ENCODE results near the gene SCGB1D1. TPM values are rescaled to one million over a fixed set of nuclear protein-coding genes. Genes with fewer than 3 reads are reported as not detected.

The SCGB1D1 gene
- polyA plus RNA-seq, 1 donor from 2014 or later: not detected

DNA sequence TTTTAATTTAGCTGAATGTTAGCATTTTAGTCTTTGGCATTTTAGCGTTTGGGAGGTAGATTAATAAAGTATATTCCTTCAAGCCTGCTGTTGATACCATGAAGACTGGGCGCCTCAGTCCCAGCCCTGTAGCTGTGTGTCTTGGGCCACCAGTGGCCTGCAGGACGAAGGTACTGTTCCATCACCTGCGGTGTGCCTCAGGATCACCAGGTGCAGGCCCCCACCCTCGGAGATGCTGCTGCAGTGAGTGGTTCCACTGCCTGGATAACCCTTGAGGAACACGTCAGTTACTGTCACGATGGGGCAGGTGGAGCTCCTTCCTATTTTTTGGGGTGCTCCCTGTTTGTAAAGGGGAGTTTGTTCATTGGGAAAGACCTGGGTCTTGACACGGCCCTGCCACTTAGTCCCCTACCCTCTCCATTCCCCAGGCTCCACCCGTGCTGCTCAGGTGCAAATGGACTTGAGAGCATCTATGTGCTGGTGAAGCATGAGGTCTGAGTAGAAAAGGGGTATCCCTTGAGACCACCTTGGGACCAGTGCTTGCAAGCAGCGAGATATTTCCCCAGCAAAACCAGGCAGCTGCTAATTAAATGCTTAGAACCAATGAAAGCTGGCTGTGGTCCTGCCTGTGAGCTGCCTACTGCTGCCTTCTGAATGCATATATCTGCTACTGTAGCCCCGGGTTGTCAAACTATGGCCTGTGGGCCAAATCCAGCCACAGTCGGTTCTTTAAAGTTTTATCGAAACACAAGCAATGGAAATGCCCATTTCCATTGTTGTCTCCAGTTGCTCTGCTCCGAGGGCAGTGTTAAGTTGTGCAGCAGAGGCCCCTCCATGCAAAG is 37.5 kb upstream of the SCGB1D1 start:
- no peak overlapping the region for H3K4me3 ChIP-seq (ENCODE audit: low read length)
- no peaks in the 10 kb centered on the region for H3F3A ChIP-seq (ENCODE audit: insufficient read depth, low read length, poor library complexity, severe bottlenecking)
- no peaks in the 10 kb centered on the region for H3K27me3 ChIP-seq (ENCODE audit: insufficient read depth, low read depth, low read length)
- H3K4me2 ChIP-seq (ENCODE audit: low read length): no peak overlapping the region
- H2AFZ ChIP-seq (ENCODE audit: low read depth, low read length): no peak overlapping the region
- no peak for TF ChIP-seq RAD21 (conservative IDR thresholded peaks at IDR 0.05)
- TF ChIP-seq EZH2 (IDR thresholded peaks at IDR 0.05; ENCODE audit: borderline replicate concordance, insufficient read depth, low read length, poor library complexity, severe bottlenecking): no peak
- no peak for TF ChIP-seq MXI1 (conservative IDR thresholded peaks at IDR 0.05; ENCODE audit: poor library complexity, severe bottlenecking)
- TF ChIP-seq, protein P1, sequence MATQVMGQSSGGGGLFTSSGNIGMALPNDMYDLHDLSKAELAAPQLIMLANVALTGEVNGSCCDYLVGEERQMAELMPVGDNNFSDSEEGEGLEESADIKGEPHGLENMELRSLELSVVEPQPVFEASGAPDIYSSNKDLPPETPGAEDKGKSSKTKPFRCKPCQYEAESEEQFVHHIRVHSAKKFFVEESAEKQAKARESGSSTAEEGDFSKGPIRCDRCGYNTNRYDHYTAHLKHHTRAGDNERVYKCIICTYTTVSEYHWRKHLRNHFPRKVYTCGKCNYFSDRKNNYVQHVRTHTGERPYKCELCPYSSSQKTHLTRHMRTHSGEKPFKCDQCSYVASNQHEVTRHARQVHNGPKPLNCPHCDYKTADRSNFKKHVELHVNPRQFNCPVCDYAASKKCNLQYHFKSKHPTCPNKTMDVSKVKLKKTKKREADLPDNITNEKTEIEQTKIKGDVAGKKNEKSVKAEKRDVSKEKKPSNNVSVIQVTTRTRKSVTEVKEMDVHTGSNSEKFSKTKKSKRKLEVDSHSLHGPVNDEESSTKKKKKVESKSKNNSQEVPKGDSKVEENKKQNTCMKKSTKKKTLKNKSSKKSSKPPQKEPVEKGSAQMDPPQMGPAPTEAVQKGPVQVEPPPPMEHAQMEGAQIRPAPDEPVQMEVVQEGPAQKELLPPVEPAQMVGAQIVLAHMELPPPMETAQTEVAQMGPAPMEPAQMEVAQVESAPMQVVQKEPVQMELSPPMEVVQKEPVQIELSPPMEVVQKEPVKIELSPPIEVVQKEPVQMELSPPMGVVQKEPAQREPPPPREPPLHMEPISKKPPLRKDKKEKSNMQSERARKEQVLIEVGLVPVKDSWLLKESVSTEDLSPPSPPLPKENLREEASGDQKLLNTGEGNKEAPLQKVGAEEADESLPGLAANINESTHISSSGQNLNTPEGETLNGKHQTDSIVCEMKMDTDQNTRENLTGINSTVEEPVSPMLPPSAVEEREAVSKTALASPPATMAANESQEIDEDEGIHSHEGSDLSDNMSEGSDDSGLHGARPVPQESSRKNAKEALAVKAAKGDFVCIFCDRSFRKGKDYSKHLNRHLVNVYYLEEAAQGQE (IDR thresholded peaks at IDR 0.05; ENCODE audit: borderline replicate concordance): no peak
- TF ChIP-seq EP300 (conservative IDR thresholded peaks at IDR 0.05; ENCODE audit: poor library complexity, severe bottlenecking): no peak
- TF ChIP-seq, protein P2, sequence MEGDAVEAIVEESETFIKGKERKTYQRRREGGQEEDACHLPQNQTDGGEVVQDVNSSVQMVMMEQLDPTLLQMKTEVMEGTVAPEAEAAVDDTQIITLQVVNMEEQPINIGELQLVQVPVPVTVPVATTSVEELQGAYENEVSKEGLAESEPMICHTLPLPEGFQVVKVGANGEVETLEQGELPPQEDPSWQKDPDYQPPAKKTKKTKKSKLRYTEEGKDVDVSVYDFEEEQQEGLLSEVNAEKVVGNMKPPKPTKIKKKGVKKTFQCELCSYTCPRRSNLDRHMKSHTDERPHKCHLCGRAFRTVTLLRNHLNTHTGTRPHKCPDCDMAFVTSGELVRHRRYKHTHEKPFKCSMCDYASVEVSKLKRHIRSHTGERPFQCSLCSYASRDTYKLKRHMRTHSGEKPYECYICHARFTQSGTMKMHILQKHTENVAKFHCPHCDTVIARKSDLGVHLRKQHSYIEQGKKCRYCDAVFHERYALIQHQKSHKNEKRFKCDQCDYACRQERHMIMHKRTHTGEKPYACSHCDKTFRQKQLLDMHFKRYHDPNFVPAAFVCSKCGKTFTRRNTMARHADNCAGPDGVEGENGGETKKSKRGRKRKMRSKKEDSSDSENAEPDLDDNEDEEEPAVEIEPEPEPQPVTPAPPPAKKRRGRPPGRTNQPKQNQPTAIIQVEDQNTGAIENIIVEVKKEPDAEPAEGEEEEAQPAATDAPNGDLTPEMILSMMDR (IDR thresholded peaks at IDR 0.05; ENCODE audit: poor library complexity, severe bottlenecking): no peak
- TF ChIP-seq POLR2AphosphoS5 (IDR thresholded peaks at IDR 0.05): no peak
- no peak for TF ChIP-seq SMC3 (conservative IDR thresholded peaks at IDR 0.05; ENCODE audit: poor library complexity)
- TF ChIP-seq TAF1 (IDR thresholded peaks at IDR 0.05; ENCODE audit: low read depth): no peak
- no peaks in the 10 kb centered on the region for H4K20me1 ChIP-seq (ENCODE audit: insufficient read depth)
- no peak overlapping the region for H3K9ac ChIP-seq (ENCODE audit: low read length)
- no peaks in the 10 kb centered on the region for H3K79me2 ChIP-seq (replicated peaks; ENCODE audit: insufficient read depth, low read length)
- no peaks in the 10 kb centered on the region for H3K36me3 ChIP-seq (ENCODE audit: insufficient read depth, low read length)
- no peaks in the 10 kb centered on the region for H3K9me2 ChIP-seq (ENCODE audit: insufficient read depth, low read length)
- no peak overlapping the region for H3K27ac ChIP-seq (ENCODE audit: low read length)
- H3K9me3 ChIP-seq (ENCODE audit: low read length): no peaks in the 10 kb centered on the region

DNA sequence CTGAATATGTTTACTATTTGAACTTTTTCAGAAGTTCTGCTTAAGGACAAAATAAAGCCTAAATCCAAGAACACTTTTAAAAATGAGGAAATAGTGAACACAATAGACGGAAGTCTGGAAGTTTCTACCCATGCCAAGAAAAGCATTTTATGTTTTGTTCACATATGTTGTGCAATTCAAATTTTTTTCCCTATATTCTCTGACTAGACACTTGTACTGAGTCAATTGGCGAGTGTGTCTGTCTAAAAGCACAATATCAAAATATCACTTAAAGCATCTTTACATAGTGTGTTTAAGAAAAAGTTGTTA is 37.0 kb upstream of the SCGB1D1 start:
- no peaks in the 10 kb centered on the region for H3F3A ChIP-seq (ENCODE audit: insufficient read depth, low read length, poor library complexity, severe bottlenecking)
- no peaks in the 10 kb centered on the region for H3K36me3 ChIP-seq (ENCODE audit: insufficient read depth, low read length)
- no peak overlapping the region for H2AFZ ChIP-seq (ENCODE audit: low read depth, low read length)
- H3K9ac ChIP-seq (ENCODE audit: low read length): no peak overlapping the region
- H3K9me2 ChIP-seq (ENCODE audit: insufficient read depth, low read length): no peaks in the 10 kb centered on the region
- TF ChIP-seq POLR2AphosphoS5 (IDR thresholded peaks at IDR 0.05): no peak
- TF ChIP-seq, protein P2 (IDR thresholded peaks at IDR 0.05; ENCODE audit: poor library complexity, severe bottlenecking): no peak
- TF ChIP-seq MXI1 (conservative IDR thresholded peaks at IDR 0.05; ENCODE audit: poor library complexity, severe bottlenecking): no peak
- TF ChIP-seq EP300 (conservative IDR thresholded peaks at IDR 0.05; ENCODE audit: poor library complexity, severe bottlenecking): no peak
- no peak for TF ChIP-seq EZH2 (IDR thresholded peaks at IDR 0.05; ENCODE audit: borderline replicate concordance, insufficient read depth, low read length, poor library complexity, severe bottlenecking)
- H4K20me1 ChIP-seq (ENCODE audit: insufficient read depth): no peaks in the 10 kb centered on the region
- H3K27ac ChIP-seq (ENCODE audit: low read length): no peak overlapping the region
- no peaks in the 10 kb centered on the region for H3K27me3 ChIP-seq (ENCODE audit: insufficient read depth, low read depth, low read length)
- no peak overlapping the region for H3K4me2 ChIP-seq (ENCODE audit: low read length)
- H3K9me3 ChIP-seq (ENCODE audit: low read length): no peaks in the 10 kb centered on the region
- H3K4me3 ChIP-seq (ENCODE audit: low read length): no peak overlapping the region
- H3K79me2 ChIP-seq (replicated peaks; ENCODE audit: insufficient read depth, low read length): no peaks in the 10 kb centered on the region

Measured in neural cell (in vitro differentiated cells).